Astrocyte (in vitro differentiated cells and primary cell): ENCODE measurements around the gene CDX2.

Experiments used
- CTCF ChIP-seq: IDR thresholded peaks from 2 replicates; pipeline ENCODE4 v1.5.1; 2011; ENCODE audit warnings: low read depth, mild to moderate bottlenecking, inconsistent platforms, low read length, moderate library complexity; ENCODE audit not compliant: insufficient read depth
- EZH2 ChIP-seq: IDR thresholded peaks from 2 replicates; pipeline ENCODE4 v1.6.1; 2012; ENCODE audit warnings: mild to moderate bottlenecking, low read length, inconsistent platforms; ENCODE audit not compliant: insufficient read depth

GRCh38 chr13:27919934-27920676 lies 49.0 kb downstream of the CDX2 start, which contains the start of gene PDX1:
- TF ChIP-seq EZH2 = peak; percentile 70
- TF ChIP-seq CTCF = no peak
